ENCODE results near the gene EVI5.

GRCh38 chr1:92691925-92692324 lies 93.0 kb downstream of the EVI5 start:
- TF ChIP-seq CTCF (IDR thresholded peaks at IDR 0.05) (no peak), POLR2A (IDR thresholded peaks at IDR 0.05) (no peak)
